ENCODE results near the gene PEPD. TPM values are rescaled to one million over a fixed set of nuclear protein-coding genes. Genes with fewer than 3 reads are reported as not detected.

The PEPD gene
- total RNA-seq, 4 donors from 2014 or later, result 33.9 to 57.0 (median 45.0) TPM

DNA sequence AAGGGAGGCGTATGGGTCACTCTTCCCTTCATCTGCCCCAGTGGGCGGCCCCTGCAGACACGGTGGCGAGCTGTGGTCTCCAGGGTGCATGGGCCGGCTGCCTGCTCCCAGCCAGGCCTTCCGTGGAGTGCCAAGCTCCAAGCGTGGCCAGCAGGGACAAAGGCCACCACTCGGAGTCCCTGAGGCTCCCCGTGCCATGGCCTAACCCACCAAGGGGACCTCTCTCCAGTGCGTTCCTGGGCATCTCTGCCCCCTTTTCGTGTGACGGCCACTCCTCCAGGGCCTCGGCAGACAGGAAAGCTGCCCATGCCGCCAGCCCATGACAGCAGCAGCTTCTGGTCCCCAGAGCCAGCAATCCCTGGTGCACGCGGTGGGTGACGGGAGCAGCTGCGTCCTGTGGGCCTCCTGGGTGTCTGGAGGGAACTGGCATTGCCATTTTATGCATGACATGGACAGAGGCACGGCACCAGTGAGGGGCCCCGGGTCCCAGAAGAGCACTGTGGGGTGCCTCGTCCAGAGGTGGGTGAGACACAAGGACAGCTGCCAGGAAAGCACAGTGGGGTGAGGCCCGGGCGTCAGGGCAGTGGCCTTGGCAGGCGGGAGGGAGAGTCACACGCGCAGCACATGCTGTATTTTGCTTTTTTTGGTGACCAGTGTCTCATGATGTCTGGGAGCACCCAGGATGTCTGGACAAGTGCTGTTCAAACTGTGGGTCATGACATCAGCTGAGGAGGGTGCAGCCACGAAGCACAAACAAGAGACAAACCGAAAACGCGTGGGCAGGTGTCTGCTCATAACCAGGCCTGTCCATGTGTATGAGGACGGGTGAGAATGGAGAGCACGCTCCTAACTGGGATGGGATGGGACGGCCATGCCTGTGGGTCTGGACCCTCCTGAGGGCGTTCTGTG, 115.8 kb downstream of the PEPD start:
- Histone ChIP-seq H3K9me3 (no peaks in the 10 kb centered on the region), H3K27me3 (no peaks in the 10 kb centered on the region), H3K4me3 (no peak overlapping the region), H3K4me1 (peaks cover 0 to 7% of the 10 kb centered on the region in 2 donors), H3K27ac (no peak overlapping the region), H3K36me3 (no peaks in the 10 kb centered on the region)
- intact Hi-C loops (cut with DNase I; ENCODE audit: low total_unique reads) (no loop called here), in situ Hi-C loops (cut with MboI; ENCODE audit: low sequenced_read_pairs in 4 of 4) (loop anchor here in 3 of 4 donors (5.0 kb wide), 1 partner anchor 169 kb away; no protein-coding TSS in a partner anchor)
- peak; percentile 36 to 40 for ATAC-seq
- peak in 1 of 2 donors; percentile 22 for DNase-seq
- TF ChIP-seq POLR2A (IDR thresholded peaks at IDR 0.05), result no peak

DNA sequence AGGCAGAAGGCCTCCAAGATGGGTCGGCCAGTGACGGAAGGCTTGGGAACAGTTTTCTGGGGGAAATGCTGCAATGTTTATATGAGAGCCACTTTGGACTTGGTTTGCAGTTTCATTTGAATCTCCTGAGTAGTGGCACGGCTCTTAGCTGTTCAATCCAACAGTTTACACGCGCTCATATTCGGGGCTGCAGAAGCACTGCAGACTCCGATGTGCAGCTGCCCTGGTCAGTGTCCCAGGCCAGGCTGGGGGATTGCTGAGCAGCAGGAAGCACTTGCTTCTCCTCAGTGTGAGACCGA, 116.4 kb downstream of the PEPD start:
- Histone ChIP-seq H3K36me3 (no peaks in the 10 kb centered on the region), H3K27ac (no peak overlapping the region), H3K4me1 (peaks cover 0 to 7% of the 10 kb centered on the region in 2 donors), H3K4me3 (no peak overlapping the region), H3K27me3 (no peaks in the 10 kb centered on the region), H3K9me3 (no peaks in the 10 kb centered on the region)
- TF ChIP-seq CTCF (IDR thresholded peaks at IDR 0.05 in 4 of 5, conservative IDR thresholded peaks at IDR 0.05 in 1 of 5), result no peak
- no peak for TF ChIP-seq POLR2A (IDR thresholded peaks at IDR 0.05)
- in situ Hi-C loops (cut with MboI; ENCODE audit: low sequenced_read_pairs in 4 of 4) (loop anchor here in 3 of 4 donors (5.0 kb wide), 1 partner anchor 168 kb away; no protein-coding TSS in a partner anchor), intact Hi-C loops (cut with DNase I; ENCODE audit: low total_unique reads) (no loop called here)
- ATAC-seq, result no peak
- DNase-seq, result no peak

DNA sequence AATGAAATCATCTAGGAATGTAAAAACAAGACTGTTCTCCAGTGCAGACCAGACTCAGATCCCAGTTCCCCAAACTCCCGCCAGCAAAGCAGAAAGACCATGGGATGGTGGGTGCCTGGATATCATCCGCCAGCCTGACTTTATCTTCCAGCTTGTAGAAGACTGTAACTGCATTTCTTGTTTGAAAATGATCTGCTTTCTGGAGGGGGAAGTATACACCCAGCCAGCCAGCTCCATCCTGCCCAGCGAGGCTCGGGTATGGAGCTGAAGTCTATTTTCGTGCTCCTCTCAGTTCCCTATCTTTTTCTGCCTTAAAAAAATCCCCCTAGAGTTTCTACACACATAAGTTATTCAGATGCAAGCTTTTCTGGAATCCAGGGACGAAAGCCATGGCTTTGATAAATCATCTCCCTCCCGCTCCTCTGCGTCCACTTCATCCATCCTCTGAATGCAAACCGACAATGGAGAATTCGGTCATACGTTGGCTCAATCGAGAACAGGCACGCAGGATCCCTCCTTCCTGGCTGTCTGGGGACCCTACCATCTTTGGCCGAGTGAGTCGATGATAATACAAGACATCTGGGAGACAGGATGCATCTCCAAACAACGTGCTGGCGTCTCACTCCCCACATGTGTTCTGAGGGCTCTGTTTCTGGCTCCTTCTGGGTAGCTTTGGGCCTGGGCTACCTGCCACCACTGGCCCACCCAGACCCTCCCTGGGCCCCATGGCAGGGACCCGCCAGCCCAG, 116.9 kb downstream of the PEPD start:
- intact Hi-C loops (cut with DNase I; ENCODE audit: low total_unique reads), result no loop called here
- H3K4me1 ChIP-seq, result peaks cover 0 to 7% of the 10 kb centered on the region in 2 donors
- no peaks in the 10 kb centered on the region for H3K36me3 ChIP-seq
- no peak overlapping the region for H3K4me3 ChIP-seq
- in situ Hi-C loops (cut with MboI; ENCODE audit: low sequenced_read_pairs in 4 of 4), result loop anchor here in 3 of 4 donors (5.0 kb wide), 1 partner anchor 167 kb away; no protein-coding TSS in a partner anchor
- H3K27me3 ChIP-seq, result no peaks in the 10 kb centered on the region
- no peak for TF ChIP-seq POLR2A (IDR thresholded peaks at IDR 0.05)
- no peak for TF ChIP-seq CTCF (IDR thresholded peaks at IDR 0.05 in 4 of 5, conservative IDR thresholded peaks at IDR 0.05 in 1 of 5)
- no peak overlapping the region for H3K27ac ChIP-seq
- ATAC-seq, result no peak
- H3K9me3 ChIP-seq, result no peaks in the 10 kb centered on the region
- peak in 1 of 2 donors; percentile 11 for DNase-seq

- Histone ChIP-seq H3K27me3 (no peaks in the 10 kb centered on the region), H3K4me1 (peaks cover 0 to 7% of the 10 kb centered on the region in 2 donors), H3K9me3 (no peaks in the 10 kb centered on the region), H3K36me3 (no peaks in the 10 kb centered on the region), H3K4me3 (no peak overlapping the region), H3K27ac (no peak overlapping the region)
- in situ Hi-C loops (cut with MboI; ENCODE audit: low sequenced_read_pairs in 4 of 4) (no loop called here), intact Hi-C loops (cut with DNase I; ENCODE audit: low total_unique reads) (no loop called here)
- TF ChIP-seq CTCF (IDR thresholded peaks at IDR 0.05 in 4 of 5, conservative IDR thresholded peaks at IDR 0.05 in 1 of 5), result no peak
- TF ChIP-seq POLR2A (IDR thresholded peaks at IDR 0.05), result no peak
- DNase-seq, result no peak
- no peak for ATAC-seq
Measured at GRCh38 chr19:33403973-33404304, 117.7 kb downstream of the PEPD start.
